HTR-8/SVneo (cell line): ENCODE measurements around the gene FRMD5.

Experiments used
- DNase-seq: peaks from one replicate; pipeline ENCODE4 v3.0.0; 2011; ENCODE audit warnings: low spot score, mixed read lengths; ENCODE audit not compliant: insufficient read length
- FAIRE-seq: peaks from 2 replicates; lab custom pipeline; 2011; peaks lifted over from hg19 to GRCh38; lab: Jason Lieb, UNC

FRMD5 gene

DNA sequence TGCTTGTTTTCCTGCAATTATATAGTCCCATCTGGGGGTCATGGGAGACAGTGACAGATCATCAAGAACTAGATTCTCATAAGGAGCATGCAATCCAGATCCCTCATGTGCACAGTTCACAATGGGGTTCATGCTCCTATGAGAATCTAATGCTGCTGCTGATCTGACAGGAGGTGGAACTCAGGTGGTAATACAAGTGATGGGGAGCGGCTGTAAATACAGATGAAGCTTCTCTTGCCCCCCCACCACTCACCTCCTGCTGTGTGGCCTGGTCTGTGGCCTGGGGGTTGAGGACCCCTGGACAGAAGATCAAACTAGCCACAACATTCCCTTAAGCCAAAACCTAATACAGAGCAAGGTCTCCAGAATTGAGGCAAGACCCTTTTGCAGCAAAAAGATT lies 207.1 kb downstream of the FRMD5 start:
- FAIRE-seq: no peak
- DNase-seq: no peak

DNA sequence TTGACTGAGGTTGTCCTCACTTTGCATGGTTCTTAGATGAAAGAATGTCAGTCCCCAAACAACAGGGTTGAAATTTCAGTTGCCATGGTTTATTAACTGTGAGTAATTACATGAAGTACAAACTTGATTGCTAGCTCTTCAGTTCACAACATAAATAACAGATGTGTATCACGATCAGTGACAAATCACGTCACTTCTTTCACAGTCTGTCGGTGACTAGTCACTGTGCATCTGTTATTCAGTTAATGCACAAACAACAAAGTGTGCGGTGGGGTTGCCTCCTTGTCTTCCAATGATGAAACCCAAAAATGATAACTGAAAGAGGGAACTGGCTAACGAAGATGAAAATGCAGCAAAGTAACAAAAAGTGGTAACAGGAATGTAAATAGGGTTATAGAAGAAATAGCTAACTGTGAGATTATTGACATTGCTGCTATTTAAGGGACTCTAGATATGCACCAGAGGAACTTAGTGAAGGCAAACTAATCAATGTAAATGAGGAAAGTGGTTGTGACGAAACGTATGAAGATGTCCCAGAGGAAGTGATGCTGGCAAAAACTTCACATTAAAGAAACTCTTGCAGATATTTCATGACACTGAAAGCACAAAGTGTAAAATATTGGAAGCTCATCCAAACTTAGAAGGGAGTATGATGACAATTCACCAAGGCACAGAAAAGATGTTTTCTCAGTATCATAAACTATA lies 208.9 kb downstream of the FRMD5 start:
- DNase-seq (no peak), FAIRE-seq (no peak)

DNA sequence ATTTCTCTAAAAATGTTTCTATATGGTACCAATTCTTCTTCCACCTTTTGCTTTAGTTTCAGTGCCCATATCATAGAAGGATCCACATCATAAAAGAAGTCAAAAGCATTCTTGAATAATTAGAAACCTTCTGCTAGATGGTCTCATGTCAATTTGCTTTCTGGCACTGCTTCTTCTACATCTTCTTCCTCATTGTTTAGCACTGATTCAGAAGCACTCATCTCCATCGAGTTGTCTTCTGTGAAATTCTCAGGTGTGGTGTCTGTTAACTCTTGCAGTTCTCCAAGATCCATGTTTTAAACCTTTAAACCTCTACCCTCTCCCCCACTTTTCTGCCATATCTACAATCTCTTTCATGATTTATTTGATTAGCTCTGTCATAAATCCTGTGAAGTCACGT lies 213.5 kb downstream of the FRMD5 start:
- FAIRE-seq (no peak), DNase-seq (no peak)

DNA sequence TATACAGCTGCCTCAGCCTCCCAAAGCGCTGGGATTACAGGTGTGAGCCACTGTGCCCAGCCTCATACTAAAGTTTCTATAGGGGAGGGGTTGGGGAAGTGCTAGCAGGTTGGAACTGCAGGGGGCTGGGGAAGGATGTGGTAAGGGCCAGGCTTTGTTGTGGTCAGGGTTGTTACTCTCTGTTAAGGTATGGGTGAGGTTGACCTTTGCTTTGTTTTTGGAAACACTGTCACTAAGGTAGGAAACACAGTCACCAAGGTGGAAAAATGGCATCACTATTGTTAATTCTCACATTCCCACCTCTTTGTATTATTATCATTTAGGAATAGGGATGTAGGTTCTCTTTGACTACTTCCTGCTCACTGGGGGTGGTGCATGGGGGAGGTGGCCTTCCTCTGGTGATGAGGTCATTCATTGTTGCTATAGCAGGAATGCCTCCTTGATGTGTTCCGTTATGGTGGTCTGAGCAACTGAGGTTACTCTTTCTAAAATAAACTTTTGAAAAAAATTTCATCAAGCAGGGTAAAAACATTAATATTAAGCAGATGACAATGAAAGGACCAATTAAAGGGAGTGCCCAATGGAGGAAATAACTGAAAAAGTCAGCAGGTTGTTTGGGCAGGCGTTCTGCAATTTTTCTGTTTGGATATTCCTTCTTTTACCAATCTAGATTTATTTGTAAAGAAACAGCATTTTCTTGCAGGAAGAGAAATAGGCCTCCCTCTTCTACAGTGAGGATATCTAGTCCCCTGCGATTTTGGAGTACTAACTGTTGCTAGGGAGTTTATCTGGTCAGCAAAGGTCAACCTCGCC lies 217.8 kb downstream of the FRMD5 start:
- FAIRE-seq (no peak), DNase-seq (no peak)

DNA sequence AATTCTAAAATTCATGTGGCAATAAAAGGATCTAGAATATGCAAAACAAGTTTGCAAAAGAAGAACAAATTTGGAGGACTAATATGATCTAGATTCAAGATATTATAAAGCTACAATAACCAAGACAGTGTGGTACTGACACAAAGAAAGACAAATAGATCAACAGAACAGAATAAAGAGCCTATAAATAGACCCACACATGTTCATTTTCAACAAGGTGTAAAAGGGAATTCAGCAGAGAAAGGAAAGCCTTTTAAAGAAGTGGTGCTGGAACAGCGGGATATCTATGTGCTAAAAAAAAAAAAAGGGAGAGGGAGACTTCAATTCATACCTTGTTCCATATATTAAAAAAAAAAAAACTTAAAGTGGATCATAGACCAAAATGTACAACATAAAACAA lies 219.3 kb downstream of the FRMD5 start:
- FAIRE-seq: no peak
- DNase-seq: no peak

DNA sequence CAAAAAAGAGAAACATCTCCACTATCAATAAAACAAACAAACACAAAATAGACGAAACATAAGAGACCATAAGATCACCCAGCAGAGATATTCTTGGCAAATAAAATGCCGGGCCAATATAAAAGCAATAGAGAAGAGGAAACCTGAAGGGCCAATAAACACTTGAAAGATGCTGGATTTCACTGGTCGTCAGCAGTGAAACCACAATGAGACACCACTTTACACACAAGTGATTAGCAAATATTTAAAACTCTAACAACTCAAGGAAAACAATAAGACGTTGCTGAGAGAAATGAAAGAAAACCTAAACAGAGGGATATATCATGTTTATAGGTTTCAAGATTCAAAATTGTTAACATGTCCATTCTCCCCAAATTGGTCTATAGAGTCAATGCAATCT lies 219.7 kb downstream of the FRMD5 start:
- DNase-seq: no peak

DNA sequence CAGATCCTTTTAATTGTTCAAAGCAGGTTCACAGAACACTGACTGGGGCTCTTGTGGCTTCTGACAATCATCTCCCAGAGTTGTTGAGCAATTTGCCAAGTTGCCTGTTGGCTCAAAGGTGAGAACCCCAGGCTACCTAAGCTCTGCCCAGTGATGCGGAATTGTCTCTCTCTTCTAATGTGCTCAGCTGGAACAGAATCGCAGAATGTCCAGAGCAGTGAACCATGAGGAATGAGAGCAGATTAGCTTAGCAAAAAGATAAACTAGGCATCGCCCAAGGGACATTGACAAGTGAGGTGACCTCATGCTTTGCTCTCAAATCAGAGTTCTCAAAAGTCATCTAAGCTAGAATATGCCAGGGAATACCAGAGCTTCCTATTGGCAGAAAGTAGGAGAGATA lies 220.2 kb downstream of the FRMD5 start:
- FAIRE-seq (no peak), DNase-seq (no peak)

More for the DNA sequence above, 219.7 kb downstream of the FRMD5 start:
- no peak for FAIRE-seq

DNA sequence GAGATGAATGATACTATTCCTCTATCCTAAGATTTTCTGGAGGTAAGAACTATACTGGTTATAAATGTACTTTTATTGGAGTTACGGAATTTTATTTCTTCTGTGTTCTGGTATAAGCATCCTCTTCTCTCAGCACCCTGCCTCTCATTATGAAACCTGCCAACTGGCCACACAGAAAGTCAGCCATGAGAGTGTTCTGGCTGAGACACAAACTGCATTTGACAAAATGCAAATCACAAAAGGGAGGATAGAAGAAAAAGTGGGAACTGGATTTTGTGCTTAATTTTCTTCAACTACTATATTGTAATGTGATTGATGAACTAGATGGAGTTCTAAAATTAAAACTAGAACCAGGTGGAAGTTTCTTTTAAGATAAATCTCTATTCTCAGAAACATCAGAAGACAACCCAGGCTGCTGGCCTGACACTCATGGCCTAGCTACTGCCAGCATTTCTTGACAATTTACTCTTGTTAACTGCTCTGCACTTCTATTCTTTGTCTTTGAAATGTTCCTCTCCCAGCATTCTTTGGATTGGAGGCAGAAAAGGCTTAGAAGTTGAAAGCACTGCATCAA lies 225.2 kb downstream of the FRMD5 start:
- DNase-seq (no peak), FAIRE-seq (no peak)

DNA sequence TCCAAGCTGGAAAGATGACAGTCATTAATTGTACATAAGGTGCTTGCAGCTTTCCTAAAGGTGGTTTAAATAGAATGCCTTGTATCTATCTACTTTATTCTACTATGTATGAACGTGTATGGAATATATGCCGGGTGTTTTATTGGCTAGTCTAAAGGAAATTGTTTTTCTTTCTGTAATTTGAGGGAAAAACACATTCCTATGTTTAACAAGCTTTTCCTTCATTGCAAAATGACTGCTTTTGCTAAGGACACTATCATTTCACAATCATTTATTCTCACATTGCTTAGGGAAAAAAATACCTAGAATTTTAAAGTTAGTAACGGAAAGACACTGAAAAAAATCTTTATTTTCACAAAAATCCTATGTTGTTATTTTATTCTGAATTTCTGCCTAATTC lies 226.5 kb downstream of the FRMD5 start:
- DNase-seq: no peak
- no peak for FAIRE-seq

DNA sequence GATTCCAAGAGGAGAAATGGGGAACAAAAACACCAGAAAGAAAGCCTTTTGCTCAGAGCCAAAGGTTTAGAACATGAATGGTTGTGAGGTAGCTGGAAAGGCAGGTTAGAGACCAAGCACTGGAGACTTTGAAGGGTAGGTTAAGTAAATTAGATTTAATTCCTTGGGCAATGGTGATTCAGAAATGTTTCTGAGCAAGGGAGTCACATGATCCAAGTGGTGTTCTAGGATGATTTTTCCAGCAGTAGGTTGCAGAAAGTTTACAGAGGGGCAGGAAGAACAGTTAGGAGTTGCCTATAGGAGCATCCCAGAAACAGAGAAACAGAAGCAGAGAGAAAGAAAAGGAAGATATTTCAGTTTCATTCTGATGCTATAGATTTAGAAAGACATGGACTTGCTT lies 228.4 kb downstream of the FRMD5 start:
- DNase-seq (no peak), FAIRE-seq (no peak)

DNA sequence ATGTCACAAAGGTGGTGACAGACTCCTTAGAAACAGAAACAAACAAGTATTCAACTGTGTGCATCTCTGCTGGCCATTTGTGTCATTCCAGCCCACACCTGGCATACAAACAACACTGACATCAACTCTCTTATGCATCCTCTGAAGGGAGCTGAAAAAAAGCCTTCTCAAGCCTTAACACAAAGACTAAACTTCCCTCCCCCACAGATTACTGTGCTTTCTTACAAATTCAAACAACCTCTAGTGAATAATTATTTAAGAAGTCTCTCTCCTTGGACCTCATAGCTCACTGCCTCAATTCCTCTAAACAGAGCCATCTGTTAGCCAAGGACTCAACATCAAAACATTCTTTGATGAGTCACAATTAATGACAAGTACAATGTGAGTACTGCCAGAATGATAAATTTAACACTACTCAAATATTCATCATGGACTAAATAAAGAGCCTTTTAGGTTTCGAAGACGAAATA lies 236.2 kb downstream of the FRMD5 start:
- FAIRE-seq (no peak), DNase-seq (no peak)

DNA sequence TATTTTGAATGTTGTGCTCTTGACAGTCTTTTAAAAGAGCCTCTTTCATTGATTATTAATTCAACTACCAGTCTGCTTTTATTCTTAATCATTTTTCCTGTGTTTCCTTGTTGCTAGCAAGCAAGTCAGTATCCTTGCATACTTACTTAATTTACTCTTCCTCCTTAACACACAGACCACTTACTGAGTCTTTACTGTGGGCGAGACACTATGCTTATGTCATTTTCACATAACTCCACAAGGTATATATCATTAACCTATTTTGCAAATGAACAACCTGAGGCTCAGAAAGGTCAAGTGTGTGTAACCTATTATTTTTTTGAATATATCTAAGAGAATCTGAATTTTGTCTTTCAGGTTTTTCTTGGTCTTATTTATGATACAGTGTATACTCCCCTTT lies 237.3 kb downstream of the FRMD5 start:
- FAIRE-seq (no peak), DNase-seq (no peak)

DNA sequence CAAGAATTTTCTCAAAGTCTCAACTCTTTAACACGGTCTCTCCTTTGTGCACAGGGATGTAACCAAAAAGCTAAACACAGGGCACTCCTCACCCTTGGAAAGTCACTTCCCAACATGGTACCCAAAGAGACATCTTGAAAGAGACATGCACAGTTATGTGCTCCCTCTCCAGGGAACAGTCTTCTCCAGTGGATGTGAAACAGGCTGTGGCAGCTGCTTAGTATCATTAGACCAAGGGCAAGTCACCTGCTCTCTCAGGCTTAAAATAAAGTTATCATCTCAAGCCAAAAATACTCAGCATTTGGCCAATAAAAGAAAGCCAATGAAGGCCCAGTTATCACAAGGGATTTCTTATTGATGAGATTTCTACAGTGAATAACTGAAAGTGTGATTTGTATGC lies 239.9 kb downstream of the FRMD5 start:
- FAIRE-seq: no peak

DNA sequence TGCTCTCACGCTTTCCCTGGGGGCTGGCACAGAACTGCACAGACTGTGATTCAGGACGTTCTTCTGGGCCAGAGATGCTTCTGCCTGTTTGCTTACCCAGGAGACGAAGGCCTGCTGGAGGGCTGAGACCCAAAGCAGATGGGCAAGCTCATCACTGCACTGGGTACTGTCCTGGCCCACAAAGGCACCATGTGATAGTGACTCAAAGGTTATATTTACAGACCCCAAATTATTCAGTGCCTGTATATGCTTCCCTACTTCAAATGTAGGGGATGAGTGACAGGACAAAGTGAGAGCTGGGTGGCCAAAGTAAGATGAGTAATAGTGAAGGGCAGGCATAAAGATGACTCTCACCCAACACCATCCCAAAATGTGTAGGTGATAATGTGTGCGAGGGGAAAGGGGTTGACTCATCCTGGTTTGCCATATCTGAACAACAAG lies 240.9 kb downstream of the FRMD5 start:
- DNase-seq (no peak), FAIRE-seq (no peak)

More for the DNA sequence above, 239.9 kb downstream of the FRMD5 start:
- no peak for DNase-seq

DNA sequence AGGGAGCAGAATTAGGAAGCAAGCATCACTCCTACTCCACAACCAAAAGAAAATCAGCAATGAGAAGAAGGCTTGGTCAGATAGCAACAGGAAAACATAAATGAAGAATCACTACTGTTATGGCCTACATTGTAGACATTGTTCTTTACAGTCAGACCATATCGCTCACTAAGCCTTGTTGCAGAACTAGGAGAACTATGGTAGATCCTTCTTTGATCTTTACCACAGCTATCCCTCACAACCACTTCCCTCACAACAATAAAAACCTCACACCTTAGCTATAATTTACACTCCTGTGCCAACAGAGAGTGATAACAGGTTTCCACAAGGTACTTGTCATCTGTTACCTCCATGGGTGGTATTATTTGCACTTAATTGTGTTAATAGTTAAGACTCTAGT lies 241.7 kb downstream of the FRMD5 start:
- FAIRE-seq (no peak), DNase-seq (no peak)

DNA sequence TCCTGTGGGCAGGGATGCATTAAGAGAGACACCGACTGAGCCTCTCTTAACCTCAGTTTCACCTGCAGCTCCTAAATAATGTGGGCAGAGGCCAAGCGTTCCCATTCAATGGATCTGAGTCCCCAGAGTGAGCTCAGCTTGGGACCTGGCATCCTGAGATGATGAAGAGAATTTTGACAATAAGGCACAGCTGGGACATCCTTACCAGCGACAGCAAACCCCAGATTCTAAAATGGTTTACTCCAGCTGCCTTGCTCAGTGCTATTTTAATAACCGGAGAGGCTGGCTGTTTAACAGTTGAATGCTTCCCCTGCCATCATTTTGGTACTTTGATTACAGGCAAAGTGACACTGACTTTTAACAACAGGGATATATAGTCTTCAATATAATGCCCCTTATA lies 244.5 kb downstream of the FRMD5 start:
- FAIRE-seq: no peak
- DNase-seq: no peak

DNA sequence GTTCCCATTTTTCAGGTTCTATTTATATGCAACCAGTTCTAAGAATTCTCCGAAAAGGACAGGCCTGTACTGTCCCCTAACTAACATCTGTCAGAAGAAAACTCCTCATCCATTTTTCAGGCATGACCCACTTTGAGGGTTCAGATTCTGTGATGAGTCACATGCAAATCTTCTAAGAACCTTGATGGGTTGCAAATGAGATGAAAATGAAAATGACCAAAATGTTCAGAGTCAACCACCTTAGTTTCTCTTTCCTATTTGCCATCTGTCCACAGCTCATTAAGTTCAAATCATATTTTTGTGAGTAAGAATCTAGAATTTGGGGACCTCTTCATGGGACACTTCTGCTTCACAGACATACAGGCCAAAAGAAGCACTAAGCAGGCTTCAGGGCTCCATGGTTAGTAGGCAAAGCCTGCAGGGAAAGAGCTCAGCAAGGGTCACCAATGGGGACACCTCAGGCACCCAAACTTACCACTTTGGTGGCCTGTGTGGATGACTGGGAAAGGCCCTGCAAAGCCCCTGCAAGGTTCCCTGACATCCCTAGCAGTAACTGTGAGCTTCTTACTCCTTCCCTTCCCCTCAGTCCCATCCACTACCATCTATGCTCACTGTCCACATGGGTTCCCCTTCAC lies 246.3 kb downstream of the FRMD5 start:
- DNase-seq: no peak
- FAIRE-seq: no peak

DNA sequence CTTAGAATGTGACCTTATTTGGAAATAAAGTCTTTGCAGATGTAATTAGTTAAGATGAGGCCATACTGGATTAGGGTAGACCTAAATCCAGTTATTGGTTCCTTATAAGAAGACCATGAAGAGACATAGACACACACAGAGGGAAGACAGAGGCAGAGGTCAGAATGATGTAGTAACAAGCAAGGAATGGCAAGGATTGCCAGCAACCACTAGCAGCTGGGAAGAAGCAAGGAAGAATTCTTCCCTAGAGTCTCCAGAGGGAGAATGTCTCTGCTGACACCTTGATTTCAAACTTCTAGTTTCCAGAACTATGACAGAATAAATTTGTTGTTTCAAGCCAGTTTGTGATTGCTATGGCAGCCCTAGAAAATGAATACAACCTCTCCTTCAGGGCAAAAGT lies 251.6 kb downstream of the FRMD5 start:
- FAIRE-seq (no peak), DNase-seq (no peak)

DNA sequence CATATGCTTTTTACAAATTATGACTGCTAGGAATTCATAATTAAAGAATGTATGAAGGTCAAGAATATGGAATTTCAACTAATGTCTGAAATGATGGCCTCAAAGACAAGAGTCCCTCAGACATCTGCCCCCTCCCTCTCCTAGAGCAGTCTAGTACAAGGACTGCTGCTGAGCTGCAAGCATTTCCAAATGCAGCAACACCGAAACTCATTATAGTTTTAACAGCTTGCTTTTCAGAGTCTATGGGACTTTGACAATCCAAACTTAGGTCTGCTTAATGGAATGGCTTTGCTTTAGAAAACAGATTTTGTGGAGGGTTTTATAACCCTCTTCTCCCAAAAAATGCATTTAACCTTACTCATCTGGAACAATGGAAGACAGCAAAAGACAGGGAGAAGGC lies 252.9 kb downstream of the FRMD5 start:
- no peak for DNase-seq
- FAIRE-seq: no peak

DNA sequence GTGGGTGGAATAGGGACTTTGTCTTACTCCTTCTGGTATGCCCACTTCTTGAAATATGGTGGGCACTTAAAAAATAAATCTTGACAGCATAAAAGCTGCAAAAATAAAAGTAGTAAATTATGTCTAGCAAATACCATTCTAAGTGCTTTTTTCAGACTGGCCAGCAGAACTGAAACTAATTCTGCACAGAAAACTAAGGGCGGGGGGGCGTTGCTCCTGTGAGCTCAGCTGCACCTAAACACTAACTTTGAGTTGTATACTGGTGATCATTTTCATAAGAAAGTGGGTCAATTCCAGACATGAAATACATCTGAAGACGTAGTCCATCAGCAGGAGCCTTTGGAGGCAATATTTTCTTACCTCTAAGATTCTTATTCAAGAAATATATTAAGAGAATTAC lies 253.5 kb downstream of the FRMD5 start:
- FAIRE-seq: no peak
- no peak for DNase-seq

DNA sequence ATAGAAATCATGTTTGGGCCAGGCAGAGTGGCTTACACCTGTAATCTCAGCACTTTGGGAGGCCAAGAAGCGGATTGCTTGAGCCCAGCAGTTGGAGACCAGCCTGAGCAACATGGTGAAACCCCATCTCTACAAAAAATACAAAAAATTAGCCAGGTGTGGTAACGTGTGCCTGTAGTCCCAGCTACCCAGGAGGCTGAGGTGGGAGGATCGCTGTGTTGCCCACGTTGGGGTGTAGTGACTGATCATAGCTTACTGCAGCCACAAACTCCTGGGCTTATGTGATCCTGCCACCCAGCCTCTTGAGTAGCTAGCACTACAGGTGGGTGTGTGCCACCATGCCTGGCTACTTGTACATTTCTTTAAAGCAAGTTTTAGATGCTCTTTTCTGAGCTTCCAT lies 254.0 kb downstream of the FRMD5 start:
- FAIRE-seq (no peak), DNase-seq (no peak)
